Epidermal melanocyte (primary cell): ENCODE data around the gene SIDT2.

Source experiments
- DNase-seq: peaks from one replicate; pipeline ENCODE4 v3.0.0; 2011; ENCODE audit warnings: low spot score; ENCODE audit not compliant: insufficient read length

The SIDT2 gene

DNA sequence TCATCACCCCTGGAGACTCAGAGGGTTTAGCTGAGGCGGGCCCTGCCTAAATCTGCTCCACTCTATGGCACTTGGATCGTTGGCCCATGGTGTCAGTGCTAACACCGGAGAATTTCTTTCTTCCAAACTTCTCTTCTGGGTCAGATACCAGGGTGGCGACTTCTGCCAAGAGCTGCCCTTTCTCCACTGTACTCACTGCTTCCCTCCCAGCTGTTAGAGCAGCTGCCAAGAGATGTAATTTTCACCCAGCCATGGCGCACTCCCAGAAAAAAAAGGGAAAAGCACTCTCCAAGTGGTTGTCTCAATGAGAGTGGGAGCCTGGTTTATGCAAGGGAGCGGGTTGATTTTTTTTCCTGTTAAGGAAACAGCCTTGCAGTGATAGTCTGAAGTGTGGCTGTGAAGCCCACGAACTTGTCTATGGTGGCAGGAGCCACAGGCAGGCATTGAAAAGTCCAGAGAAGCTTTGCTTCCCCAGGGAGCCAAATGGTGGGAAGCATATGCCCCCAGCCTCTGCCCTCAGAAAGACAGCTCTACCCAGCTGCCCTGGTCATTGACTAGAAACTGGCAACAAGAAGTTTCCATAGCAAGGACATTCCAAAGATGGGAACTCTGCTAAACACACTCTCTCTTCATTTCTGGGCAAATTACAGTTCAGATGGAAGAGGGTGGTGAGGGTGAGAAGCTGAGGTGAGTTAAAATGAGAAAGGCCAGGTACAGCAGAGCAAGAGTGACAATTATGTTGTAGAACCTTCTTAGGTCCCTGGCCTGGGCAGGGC is 42.6 kb downstream of the SIDT2 start:
- DNase-seq, result no peak

DNA sequence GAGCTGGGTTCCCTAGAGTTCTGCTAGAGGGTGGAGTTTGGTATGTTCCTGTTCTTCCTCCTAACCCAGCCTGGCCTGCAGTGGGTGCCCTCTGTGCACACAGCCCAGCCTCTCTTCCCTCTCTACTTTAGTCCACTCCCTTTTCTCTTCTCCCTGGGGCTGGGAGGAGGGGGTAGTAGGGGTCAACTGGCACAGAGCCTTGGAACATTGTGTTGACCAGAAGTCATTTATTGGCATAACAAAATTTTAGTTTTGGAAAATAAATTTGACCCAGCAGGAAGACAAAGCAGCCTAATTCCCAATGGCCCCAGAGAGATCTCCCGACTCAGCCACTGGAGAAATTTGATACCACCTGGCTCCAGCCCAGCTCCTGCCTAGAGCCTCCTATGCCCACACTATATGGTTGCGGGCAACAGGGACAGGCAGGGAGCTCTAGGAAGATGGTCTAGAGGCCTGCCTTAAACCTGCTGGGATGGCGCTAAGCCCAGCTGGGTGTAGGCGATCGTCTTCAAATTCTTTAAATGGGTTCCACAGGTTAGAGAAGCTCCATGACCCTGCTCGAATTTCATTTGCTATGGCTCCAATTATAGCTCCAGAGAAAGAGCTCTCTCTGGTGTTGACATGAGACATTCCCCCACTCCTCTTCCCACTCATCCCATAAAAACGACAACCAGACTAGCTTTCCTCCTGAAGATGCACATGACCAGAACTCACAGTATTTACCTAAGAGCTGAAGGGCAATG is 43.4 kb downstream of the SIDT2 start:
- DNase-seq, result no peak

DNA sequence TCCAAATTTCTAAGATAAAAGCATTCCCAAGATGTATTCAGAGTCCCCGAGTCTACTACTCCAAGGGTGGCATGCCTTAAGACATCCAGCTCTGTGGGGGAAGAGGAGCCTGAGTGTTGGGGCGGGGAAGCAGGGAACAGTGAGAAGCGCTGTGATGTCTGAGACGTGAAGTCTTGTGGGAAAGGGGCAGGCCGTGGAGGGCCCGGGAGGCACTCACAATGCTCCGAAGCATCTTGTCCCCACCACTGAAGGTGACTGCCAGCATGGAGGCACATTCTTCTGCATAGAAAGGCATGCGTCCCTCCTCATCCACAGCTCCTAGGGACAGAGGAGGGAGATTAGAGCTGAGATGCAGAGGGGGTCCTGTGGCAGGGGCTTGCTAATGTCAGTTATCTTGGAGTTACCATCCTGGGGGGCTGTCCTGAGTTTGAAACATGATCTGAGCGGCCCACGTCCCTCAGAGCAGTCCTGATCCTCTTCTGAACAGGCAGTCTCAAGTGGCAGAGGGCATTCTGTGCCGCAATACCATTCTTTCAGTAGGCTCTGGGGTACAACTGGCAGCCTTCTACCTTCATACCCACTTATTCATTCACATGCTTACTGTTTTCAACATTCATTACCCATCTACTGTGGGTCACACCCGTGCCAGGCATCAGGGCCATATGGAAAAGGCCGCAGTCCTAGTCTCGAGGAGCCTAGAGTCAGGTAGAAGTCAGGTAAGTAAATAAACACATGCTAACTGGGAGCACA is 44.6 kb downstream of the SIDT2 start:
- no peak for DNase-seq

DNA sequence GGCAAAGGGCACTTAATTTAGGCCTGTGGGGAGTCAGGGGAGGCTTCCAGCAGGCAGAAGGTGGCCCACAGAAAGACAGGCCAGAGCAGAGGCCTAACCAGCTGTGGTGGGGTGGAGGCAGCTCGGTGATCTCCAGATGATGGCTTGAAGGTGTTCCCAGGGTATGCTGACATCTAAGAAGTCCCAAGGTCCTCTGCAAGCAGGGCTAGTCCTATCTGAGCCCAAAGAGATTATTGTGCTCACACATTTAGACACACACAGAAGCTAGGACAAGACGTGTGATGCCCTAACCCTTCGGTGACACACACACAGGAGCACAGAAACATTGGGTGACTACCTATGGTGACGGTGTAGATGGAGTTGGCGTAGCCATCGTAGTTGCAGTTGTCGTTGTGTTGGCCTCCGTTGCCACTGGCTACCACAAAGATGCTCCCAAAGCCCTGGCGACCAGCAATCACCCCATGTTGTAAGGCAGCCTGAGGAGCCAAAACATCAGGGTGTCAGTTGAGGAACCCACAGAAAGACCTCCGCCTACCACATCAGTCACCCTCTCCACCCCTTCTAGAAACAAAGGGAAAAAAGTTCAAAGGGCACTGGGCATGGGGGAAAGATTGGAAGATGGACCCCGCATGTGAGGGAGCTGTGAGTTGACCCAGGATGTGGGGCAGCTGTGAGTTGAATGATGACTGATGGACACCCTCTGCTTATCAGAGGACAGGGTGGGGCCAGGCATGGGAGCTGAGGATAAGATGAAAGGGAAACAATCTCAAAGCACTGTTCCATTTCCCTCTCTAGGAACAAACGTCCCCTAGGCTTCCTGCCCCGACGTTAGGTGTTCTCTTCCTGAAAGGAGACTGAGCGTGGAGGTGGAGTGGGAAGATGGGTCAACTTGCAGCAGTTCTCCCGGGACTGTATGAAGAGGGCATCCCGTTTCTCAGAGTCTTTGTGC is 45.5 kb downstream of the SIDT2 start:
- DNase-seq, result no peak

DNA sequence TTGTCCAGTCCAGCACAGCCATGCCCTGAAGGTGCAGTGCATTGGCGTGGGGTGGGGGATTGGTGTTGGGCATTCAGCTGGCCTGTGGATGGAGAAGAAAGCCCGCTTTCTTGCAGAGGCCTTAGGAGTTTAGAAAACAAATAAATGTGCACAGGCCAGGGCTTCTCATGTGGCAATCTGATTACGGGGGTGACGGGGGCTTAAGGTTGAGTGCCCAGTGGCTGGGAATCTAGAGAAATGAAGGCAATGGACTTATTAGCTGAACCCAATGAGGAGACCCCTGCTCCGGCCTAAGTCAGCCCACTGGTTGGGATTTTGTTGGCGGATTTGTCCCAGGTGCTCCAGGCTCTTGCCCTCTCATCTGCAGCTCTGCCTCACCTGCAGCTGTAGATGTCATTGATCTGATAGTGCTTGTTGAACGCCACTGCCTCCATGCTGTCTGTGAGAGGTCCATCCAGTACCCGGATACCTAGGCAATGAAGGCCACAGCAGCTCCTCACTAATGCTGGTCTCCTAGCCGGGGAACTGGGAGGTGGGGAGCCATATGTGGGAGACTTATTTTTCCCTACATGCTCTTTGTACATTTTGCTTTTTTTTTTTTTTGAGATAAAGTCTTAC is 47.1 kb downstream of the SIDT2 start:
- DNase-seq, result no peak

DNA sequence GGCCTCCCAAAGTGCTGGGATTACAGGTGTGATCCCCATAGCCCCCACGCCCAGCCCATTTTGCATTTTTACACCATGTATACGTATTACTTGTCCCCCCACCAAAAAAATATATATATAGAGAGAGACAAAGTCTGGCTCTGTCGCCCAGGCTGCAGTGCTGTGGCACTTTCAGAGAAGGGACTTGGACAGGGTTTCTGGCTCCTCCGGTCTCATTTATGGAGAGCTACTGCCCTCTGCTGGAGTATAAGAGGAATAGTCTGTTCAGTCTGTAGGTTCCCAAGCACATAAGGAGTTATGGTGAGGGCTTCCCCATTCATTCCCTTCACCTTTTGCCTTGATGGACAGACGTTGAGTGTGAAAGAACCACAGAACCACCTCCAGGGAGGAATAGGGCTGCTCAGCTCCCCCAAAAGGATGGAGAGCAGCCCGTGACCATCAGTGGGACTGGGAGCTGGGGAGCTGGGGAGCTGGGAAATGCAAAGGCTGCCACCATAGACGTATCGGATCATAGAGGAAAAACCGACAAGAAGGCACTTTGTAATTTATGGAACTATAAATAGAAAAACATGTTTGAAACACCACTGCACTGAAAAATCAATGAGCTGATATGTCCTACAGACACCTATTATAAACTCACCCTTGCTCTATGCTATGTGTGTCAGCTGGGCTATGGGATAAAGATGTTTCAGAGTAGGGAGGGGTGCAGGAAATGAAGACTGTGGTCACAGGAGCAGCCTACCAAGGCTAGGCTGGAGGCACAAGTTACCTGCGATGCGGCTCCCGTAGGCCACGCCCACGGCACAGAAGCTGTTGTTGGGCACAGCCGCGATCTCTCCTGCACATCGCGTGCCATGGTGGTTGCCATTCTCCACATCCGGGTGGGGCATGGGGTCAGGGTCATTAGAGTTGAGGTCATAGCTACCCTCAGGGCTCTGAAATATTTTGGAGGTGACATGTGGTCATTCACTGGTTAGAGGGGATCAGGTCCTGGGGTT is 48.1 kb downstream of the SIDT2 start:
- DNase-seq, result peak; percentile 55

DNA sequence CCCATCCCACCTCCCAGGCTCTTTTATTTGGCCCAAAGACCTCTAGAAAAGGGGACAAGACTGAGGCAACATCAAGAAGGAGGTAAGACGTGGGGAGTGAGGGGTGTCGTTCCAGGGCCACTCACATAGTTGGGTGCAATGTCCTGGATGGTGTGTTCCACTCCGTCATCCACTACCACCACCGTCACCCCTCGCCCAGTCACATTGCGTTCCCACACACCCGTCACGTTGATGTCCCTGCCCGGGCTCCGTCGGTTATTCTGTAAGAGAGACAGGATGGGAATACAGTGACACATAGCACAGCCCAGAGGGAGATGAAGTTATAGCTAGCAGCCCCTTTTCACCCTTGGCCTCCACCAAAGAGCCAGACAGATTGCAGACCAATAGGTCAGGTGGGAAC is 49.5 kb downstream of the SIDT2 start:
- no peak for DNase-seq

DNA sequence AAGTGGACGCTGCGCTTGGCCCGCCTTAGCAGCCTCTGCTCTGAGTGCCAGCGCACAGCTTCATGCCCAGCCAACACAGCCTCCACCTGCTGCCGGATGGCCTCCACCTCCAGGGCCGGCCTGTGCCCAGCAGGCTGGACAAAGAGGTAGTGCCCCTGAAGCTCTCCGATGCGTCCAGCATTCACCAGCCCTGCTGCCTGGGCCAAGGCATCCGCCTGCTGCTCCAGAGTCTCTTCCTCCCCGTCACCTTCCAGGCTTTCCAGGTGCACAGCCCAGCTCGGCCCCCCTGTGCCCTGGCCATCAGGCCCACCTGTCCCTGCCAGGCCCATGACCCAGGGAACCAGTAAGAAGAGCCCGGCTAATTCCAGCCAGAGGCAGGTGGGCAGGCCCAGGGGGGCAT is 50.9 kb downstream of the SIDT2 start:
- no peak for DNase-seq

DNA sequence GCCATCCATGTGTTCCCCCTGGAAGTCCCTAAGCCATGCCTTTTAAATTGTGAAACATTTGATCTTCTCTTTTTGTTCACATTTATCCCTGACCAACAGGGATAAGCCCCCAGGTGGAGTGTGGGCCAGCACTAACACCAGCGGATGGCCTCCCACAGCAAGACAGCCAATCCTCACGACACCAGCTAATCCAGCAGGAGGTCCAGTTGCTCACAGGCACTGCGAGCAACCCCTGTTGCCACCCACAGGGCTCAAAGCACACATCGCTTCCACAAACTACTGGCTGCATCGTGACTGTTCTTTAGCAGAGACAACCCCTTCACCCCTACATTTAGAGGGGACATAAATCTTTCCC is 51.4 kb downstream of the SIDT2 start:
- DNase-seq, result no peak

DNA sequence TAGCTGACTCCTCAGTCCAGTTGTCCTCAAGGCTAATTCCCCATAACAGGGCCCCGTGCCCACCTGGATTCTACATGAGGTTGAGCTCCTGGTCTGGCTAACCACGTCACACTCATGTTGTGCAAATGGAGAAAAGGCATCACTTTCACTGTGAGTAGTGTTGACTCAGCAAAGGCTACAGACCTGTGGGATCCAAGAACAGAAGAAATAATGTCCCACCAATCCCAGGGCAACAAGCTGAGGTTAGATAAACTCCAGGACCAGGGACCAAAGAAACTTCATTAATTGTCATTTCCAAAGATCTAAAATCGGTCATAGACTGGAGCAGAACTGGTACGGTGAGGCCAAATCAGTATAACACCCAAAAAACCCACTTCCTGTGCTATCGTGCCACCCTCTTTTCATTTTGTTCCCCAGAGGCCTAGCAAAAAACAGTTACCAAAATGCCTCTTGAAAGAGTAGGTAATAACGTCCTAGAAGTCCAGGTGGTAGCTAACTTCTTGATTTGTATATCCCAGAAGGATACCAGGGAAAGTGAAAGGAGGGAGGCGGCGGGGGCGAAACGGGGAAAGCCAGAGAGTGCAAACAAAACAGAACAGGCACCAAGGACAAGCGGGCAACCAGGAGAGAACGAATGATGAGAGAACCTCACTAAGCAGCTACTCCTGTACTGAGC is 51.9 kb downstream of the SIDT2 start:
- no peak for DNase-seq

DNA sequence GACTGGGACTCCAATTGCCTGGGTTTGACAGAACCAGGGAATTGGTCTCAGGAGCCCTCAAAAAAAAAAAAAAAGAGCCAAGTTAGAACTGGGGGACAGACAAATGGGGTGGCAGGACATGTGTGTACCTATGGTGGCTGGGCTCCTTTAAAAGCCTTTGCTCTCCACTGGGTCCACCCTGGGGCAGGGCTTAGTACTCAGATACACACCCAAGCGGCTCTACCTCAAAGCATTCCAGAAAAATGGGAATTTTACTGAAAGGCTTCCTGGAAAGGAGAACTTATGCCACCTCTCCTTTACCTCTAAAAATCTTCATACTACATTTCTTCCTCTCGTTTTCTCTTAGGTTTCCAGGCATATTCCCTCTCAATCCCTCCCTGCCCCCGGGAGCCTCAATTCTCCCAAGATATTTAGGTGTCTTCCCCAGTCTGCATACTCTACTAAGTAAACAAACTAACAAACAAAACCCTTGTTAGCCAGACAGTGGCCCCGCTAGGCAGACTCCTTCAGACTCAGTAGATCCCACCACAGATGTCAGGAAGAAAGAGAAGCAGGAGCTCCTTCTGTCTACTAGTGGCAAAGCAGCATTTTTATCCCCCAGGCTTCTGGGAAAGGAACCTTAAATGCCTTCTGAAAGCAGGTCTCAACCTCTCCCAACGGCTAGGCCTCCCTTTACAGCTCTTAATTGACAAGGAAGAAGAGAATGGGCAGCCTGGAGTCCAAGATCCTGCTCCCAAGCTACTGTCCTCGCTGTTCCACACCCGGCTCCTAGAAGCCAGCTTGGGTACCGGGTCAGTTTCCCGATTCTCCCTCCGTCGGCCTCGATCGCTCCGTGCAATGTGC is 52.7 kb downstream of the SIDT2 start:
- no peak for DNase-seq

DNA sequence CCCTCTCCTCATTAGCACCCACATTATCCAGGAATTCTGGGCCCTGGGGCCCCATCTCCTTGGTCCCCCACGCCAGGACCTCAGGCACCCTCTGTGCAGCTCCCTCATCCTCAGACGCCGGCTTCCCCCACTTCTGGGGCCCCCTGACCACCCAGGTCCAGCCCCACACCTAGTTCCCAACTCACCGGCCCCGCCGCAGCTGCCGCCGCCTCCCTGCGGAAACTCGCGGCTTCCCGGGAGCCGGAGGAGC is 53.2 kb downstream of the SIDT2 start, which contains the start of gene PCSK7:
TSS of gene PCSK7 (minus strand) at position 232 of the 250 bp plus-strand sequence. CDS start 2,229 bp downstream, outside the sequence.
- no peak for DNase-seq

DNA sequence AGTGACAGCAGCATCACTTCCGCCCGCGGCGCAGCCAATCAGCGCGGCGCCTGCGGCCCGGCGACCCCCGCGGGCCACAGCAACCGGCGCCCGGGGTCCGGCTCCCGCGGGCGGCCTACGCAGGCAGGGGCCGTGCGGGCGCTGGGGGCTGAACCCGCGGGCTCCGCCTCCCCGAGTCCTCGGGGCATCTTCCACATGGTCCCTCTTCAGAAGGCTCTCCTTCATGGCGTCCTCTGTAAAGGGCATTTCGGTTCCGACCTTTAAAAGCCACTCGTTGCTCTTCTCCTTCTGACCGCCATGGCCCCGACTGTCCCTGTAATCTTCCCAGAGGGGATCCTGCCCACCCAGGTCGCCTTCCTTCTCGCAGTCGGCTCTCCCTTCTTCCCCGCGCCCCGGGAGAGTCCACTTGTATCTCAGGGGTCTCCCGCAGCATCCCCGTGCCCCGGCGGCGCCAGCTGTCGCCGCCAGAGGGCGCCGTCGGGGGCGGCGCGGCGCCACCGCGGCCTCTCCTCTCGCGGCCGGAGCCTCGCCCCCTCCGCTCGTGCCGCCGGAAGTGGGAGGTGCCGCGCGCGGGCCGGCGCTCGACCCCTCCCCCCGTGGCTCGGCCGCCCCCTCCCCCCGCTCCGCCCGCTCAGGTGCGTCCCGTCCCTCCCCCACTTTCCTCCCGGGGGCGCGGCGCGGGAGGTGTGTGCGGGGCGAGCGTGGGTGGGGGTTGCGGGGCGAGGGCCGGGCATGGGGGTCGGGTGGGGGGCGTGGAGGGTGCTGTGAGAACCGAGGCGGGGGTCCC is 53.7 kb downstream of the SIDT2 start, which contains the start of gene RNF214:
TSS of gene RNF214 (plus strand) at position 580 of the 787 bp plus-strand sequence. CDS start 1,602 bp downstream, outside the sequence.
- DNase-seq, result peak; percentile 89

DNA sequence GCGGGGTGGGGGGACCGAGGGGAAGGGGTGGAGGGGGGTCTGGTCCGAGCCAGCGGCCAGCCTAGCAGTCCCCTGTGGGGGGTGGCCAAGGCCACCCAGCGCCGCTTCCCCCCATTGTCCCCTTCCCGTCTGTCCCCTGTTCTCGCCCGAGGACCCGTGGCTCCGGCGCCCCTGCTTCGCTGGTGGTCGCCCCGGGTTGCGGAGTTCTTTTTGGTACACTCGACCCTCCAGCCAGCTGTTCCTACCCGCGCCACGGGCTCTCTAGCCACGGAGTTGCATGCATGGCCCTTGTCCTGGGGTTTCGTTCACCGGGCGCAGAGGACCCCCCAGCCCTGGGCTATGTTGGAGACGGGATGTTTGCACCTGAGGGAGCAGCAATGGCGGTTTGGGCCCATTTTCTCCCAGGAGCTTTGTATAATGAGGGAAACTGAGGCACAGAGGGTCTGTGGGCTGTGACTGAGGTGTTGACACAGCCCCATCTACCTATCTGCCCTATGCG is 54.4 kb downstream of the SIDT2 start:
- DNase-seq, result no peak

DNA sequence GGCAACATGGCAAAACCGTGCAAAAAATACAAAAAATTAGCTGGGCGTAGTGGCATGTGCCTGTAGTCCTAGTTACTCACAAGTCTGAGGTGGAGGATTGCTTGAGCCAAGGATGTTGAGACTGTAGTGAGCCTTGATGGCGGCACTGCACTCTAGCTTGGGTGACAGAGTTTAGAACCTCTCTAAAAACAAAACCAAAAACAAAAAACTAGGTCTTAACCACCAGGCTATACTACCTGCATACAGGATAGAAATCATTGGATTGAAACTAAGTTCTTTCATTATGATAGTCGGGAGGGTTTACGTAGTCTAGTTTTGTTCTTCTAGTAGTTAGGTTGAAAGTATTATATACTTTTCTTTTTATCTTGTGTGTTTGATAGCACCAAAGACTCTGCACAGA is 59.7 kb downstream of the SIDT2 start:
- no peak for DNase-seq

DNA sequence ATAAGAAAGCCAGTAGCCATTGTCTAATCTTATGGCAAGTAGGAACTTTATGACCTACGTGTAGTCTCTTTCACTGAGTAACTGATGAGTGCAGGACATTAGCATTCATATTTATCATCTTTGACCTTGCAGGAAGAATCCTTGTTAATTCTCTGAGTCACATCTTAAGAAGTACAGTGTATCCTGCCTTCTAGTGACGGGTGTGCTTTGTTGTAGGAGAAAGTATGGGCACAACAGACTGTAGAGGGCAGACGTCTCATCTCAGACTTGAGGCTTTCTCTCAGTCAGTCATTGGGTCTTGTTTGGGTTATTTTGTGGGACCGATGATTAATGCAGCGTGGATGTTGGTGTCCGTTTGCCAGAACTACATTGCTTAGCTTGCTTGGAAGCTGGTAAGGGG is 60.8 kb downstream of the SIDT2 start:
- no peak for DNase-seq
